GM21825 (cell line): ENCODE data around the gene ENOX2.
"Not testable (repeated sequence)": the region's sequence is repeated elsewhere in the genome, so short reads cannot be mapped to it uniquely, and the experiment has no call there.

Experiments used
- ATAC-seq: cut with Tn5 transposase; IDR thresholded peaks from one replicate; pipeline ENCODE4 v1.9.1; 2021; ENCODE audit warnings: mild to moderate bottlenecking, moderate library complexity; ENCODE audit not compliant: unreplicated experiment

ENOX2 gene

GRCh38 chrX:130829526-130830515 lies 73.2 kb downstream of the ENOX2 start:
- ATAC-seq = no peak

GRCh38 chrX:130828641-130829040 lies 74.4 kb downstream of the ENOX2 start:
- ATAC-seq = no peak

GRCh38 chrX:130827648-130828047 lies 75.4 kb downstream of the ENOX2 start:
- ATAC-seq = no peak

- ATAC-seq = no peak
These were observed 76.8 kb downstream of the ENOX2 start for GRCh38 chrX:130826249-130826648.

GRCh38 chrX:130825525-130825924 lies 77.5 kb downstream of the ENOX2 start:
- ATAC-seq = no peak

- ATAC-seq = not testable (repeated sequence)
These were observed 83.6 kb downstream of the ENOX2 start for GRCh38 chrX:130819367-130819766.

- not testable (repeated sequence) for ATAC-seq
These were observed 89.1 kb downstream of the ENOX2 start for GRCh38 chrX:130813932-130814331.

- no peak for ATAC-seq
These were observed 92.4 kb downstream of the ENOX2 start for GRCh38 chrX:130810561-130810960.

GRCh38 chrX:130805903-130806302 lies 97.1 kb downstream of the ENOX2 start:
- ATAC-seq = no peak

GRCh38 chrX:130803537-130803936 lies 99.5 kb downstream of the ENOX2 start:
- no peak for ATAC-seq

- no peak for ATAC-seq
These were observed 101.1 kb downstream of the ENOX2 start for GRCh38 chrX:130801901-130802300.

- ATAC-seq = no peak
These were observed 103.6 kb downstream of the ENOX2 start for GRCh38 chrX:130799393-130799792.

GRCh38 chrX:130793975-130794374 lies 109.0 kb downstream of the ENOX2 start:
- ATAC-seq = no peak

GRCh38 chrX:130791870-130792269 lies 111.1 kb downstream of the ENOX2 start:
- not testable (repeated sequence) for ATAC-seq

- ATAC-seq = no peak
These were observed 113.2 kb downstream of the ENOX2 start for GRCh38 chrX:130789793-130790192.

- ATAC-seq = no peak
These were observed 114.0 kb downstream of the ENOX2 start for GRCh38 chrX:130788786-130789581.

GRCh38 chrX:130786030-130786429 lies 117.0 kb downstream of the ENOX2 start:
- ATAC-seq = no peak

GRCh38 chrX:130778773-130779172 lies 124.2 kb downstream of the ENOX2 start:
- ATAC-seq = no peak

- no peak for ATAC-seq
These were observed 127.2 kb downstream of the ENOX2 start for GRCh38 chrX:130775849-130776248.

- no peak for ATAC-seq
These were observed 130.2 kb downstream of the ENOX2 start for GRCh38 chrX:130772776-130773143.

- no peak for ATAC-seq
These were observed 130.8 kb downstream of the ENOX2 start for GRCh38 chrX:130772105-130772775.
